Esophagus squamous epithelium (tissue), 5 donors: ENCODE data around the gene SLC38A9. TPM values are rescaled to one million over a fixed set of nuclear protein-coding genes. Genes with fewer than 3 reads are reported as not detected.

Experiments used
- DNase-seq: peaks from one replicate; lab custom pipeline; 2025; lab: John Stamatoyannopoulos, UW
- H3K27ac ChIP-seq, 4 donors: fragments of 200-600 bp; sonication (generic); one replicate each; pipeline ENCODE4 v1.5.1; 2016 to 2019; ENCODE audit warnings: mild to moderate bottlenecking in 1 of 4
- H3K27me3 ChIP-seq, 4 donors: fragments of 200-600 bp; sonication (generic); 1 replicate in 3 of 4; 2 replicates in 1 of 4; pipeline versions ENCODE4 v1.5.1 to v1.6.0; 2017 to 2021; ENCODE audit warnings: antibody characterized with exemption in 1 of 4
- H3K36me3 ChIP-seq, 3 donors: fragments of 200-600 bp; sonication (generic); one replicate each; pipeline ENCODE4 v1.5.1; 2016 to 2019
- H3K4me1 ChIP-seq, 3 donors: fragments of 200-600 bp; sonication (generic); one replicate each; pipeline ENCODE4 v1.5.1; 2017 to 2019
- H3K4me3 ChIP-seq, 4 donors: fragments of 200-600 bp; sonication (generic); 1 replicate in 3 of 4; 2 replicates in 1 of 4; pipeline ENCODE4 v1.5.1; 2016 to 2019; ENCODE audit warnings: mild to moderate bottlenecking in 2 of 4, moderate library complexity in 1 of 4
- H3K9me3 ChIP-seq, 3 donors: fragments of 200-600 bp; sonication (generic); one replicate each; pipeline ENCODE4 v1.5.1; 2016 to 2019
- CTCF ChIP-seq, 6 experiments: fragments of 450-650 bp in 4 of 6; fragments of 200-600 bp in 2 of 6; sonication (generic) in 2 of 6; IDR thresholded peaks; one replicate each; pipeline ENCODE4 v1.5.1; 2016 to 2019; ENCODE audit warnings: antibody characterized with exemption in 6 of 6, mild to moderate bottlenecking in 4 of 6, moderate library complexity in 4 of 6
- POLR2A ChIP-seq, 4 donors: fragments of 450-650 bp; IDR thresholded peaks; one replicate each; pipeline ENCODE4 v1.6.1; 2017; ENCODE audit warnings: antibody characterized with exemption in 4 of 4, mild to moderate bottlenecking in 4 of 4, moderate library complexity in 3 of 4
- WGBS, 2 donors: methylation state at CpG; one replicate each; pipeline ENCODE4 v1.1.5; 2018; 5-methylcytosine and 5-hydroxymethylcytosine counted together
- intact Hi-C: fragments of 100-400 bp; cut with DNase I; formaldehyde crosslinking; loops from one replicate; pipeline ENCODE4 v1.15.0; 2022
- total RNA-seq, 4 donors: library from RNA; depleted of rRNA; stranded (reverse); fragments of >200 nt; gene quantifications; one replicate each; pipeline ENCODE4 v1.1.0, GENCODE V29; 2016
- donor health status: DM: yes; HTN: yes; CAD: no.

SLC38A9 gene
- total RNA-seq, 4 donors from 2014 or later: 16.0 to 29.8 (median 23.3) TPM

GRCh38 chr5:55621229-55621628 is 90.9 kb downstream of the SLC38A9 start:
- no peak for DNase-seq
- Histone ChIP-seq H3K9me3 (no peaks in the 10 kb centered on the region), H3K36me3 (peaks cover 0 to 6% (median 0%) of the 10 kb centered on the region in 3 donors), H3K27ac (peak overlapping the region in 3 of 4 donors; percentile 42 to 74 (median 67)), H3K27me3 (no peaks in the 10 kb centered on the region), H3K4me1 (peaks cover 0 to 54% (median 20%) of the 10 kb centered on the region in 3 donors), H3K4me3 (no peak overlapping the region)
- TF ChIP-seq POLR2A (IDR thresholded peaks at IDR 0.05) (no peak), CTCF (IDR thresholded peaks at IDR 0.05) (no peak)
- intact Hi-C loops: no loop called here
- WGBS, 2 donors: 54% methylated on average over 3 of the region's 3 CpGs

- TF ChIP-seq POLR2A (IDR thresholded peaks at IDR 0.05) (no peak), CTCF (IDR thresholded peaks at IDR 0.05) (no peak)
- Histone ChIP-seq H3K27ac (peak overlapping the region in 3 of 4 donors; percentile 42 to 74 (median 67)), H3K4me1 (peaks cover 0 to 53% (median 15%) of the 10 kb centered on the region in 3 donors), H3K4me3 (no peak overlapping the region), H3K27me3 (no peaks in the 10 kb centered on the region), H3K36me3 (peaks cover 0 to 6% (median 0%) of the 10 kb centered on the region in 3 donors), H3K9me3 (no peaks in the 10 kb centered on the region)
- DNase-seq: no peak
- 85 to 87% methylated on average over 4 of the region's 4 CpGs for WGBS, 2 donors
- intact Hi-C loops: no loop called here
Observed at GRCh38 chr5:55620766-55621160, 91.4 kb downstream of the SLC38A9 start.

- peaks cover 0 to 2% (median 0%) of the 10 kb centered on the region in 3 donors for H3K36me3 ChIP-seq
- TF ChIP-seq CTCF (IDR thresholded peaks at IDR 0.05) (no peak), POLR2A (IDR thresholded peaks at IDR 0.05) (no peak)
- intact Hi-C loops: no loop called here
- H3K27me3 ChIP-seq: no peaks in the 10 kb centered on the region
- H3K4me1 ChIP-seq: peaks cover 0 to 47% (median 14%) of the 10 kb centered on the region in 3 donors
- no peak overlapping the region for H3K4me3 ChIP-seq
- H3K27ac ChIP-seq: peak overlapping the region in 3 of 4 donors; percentile 42 to 74 (median 67)
- WGBS, 2 donors: 83 to 89% methylated on average over 4 to 6 of the region's 6 CpGs
- H3K9me3 ChIP-seq: no peaks in the 10 kb centered on the region
- no peak for DNase-seq
Observed at GRCh38 chr5:55620009-55620765, 91.9 kb downstream of the SLC38A9 start.

GRCh38 chr5:55618318-55618717 is 93.8 kb downstream of the SLC38A9 start:
- intact Hi-C loops: no loop called here
- TF ChIP-seq POLR2A (IDR thresholded peaks at IDR 0.05): no peak
- TF ChIP-seq CTCF (IDR thresholded peaks at IDR 0.05): no peak

GRCh38 chr5:55613112-55613868 is 98.8 kb downstream of the SLC38A9 start:
- H3K4me1 ChIP-seq: peaks cover 0 to 15% (median 4%) of the 10 kb centered on the region in 3 donors
- intact Hi-C loops: no loop called here
- H3K36me3 ChIP-seq: no peaks in the 10 kb centered on the region
- no peak overlapping the region for H3K27ac ChIP-seq
- no peaks in the 10 kb centered on the region for H3K27me3 ChIP-seq
- H3K4me3 ChIP-seq: no peak overlapping the region
- no peak for TF ChIP-seq CTCF (IDR thresholded peaks at IDR 0.05)
- TF ChIP-seq POLR2A (IDR thresholded peaks at IDR 0.05): no peak
- H3K9me3 ChIP-seq: no peaks in the 10 kb centered on the region
- 80 to 96% methylated on average over 2 to 23 of the region's 39 CpGs for WGBS, 2 donors
- DNase-seq: no peak

More at GRCh38 chr5:55618318-55618717, 93.8 kb downstream of the SLC38A9 start:
- no peaks in the 10 kb centered on the region for H3K36me3 ChIP-seq
- H3K9me3 ChIP-seq: no peaks in the 10 kb centered on the region
- 82 to 87% methylated on average over 5 of the region's 5 CpGs for WGBS, 2 donors
- no peak overlapping the region for H3K27ac ChIP-seq
- DNase-seq: no peak
- H3K4me3 ChIP-seq: no peak overlapping the region
- H3K27me3 ChIP-seq: no peaks in the 10 kb centered on the region
- H3K4me1 ChIP-seq: peaks cover 0 to 34% (median 14%) of the 10 kb centered on the region in 3 donors
